Type B pancreatic cell (in vitro differentiated cells): Measurements from ENCODE around the gene ZNF646. TPM values are rescaled to one million over a fixed set of nuclear protein-coding genes. Genes with fewer than 3 reads are reported as not detected.

ENCODE experiments used
- DNase-seq: peaks from one replicate; pipeline ENCODE4 v3.0.0; 2021; ENCODE audit warnings: mixed read lengths; ENCODE audit not compliant: unreplicated experiment; ENCODE audit errors: extremely low spot score
- H3K27ac Mint-ChIP-seq: 2 replicates; pipeline ENCODE4 v1.8.0; 2021; ENCODE audit warnings: mild to moderate bottlenecking, mixed read lengths
- H3K27me3 Mint-ChIP-seq: 2 replicates; pipeline ENCODE4 v1.8.0; 2021; ENCODE audit warnings: mixed read lengths
- H3K36me3 Mint-ChIP-seq: 2 replicates; pipeline ENCODE4 v1.8.0; 2021; ENCODE audit warnings: mixed read lengths
- H3K4me1 Mint-ChIP-seq: one replicate; pipeline ENCODE4 v1.8.0; 2021; ENCODE audit warnings: mixed read lengths; ENCODE audit not compliant: unreplicated experiment
- H3K4me3 Mint-ChIP-seq: 2 replicates; pipeline ENCODE4 v1.8.0; 2021; ENCODE audit warnings: mild to moderate bottlenecking, mixed read lengths
- H3K9me3 Mint-ChIP-seq: 2 replicates; pipeline ENCODE4 v1.8.0; 2021; ENCODE audit warnings: mixed read lengths
- total RNA-seq: library from RNA; stranded (reverse); gene quantifications from 2 replicates; pipeline ENCODE4 v1.2.1, GENCODE V29; 2021; ENCODE audit warnings: low replicate concordance
- TF ChIP-seq, protein P1 (sequence below): fragments of 200-600 bp; sonication (generic); conservative IDR thresholded peaks from 2 replicates; pipeline ENCODE4 v1.5.0; 2021; ENCODE audit warnings: antibody characterized with exemption, mild to moderate bottlenecking

ZNF646 gene
- total RNA-seq, 1 donor from 2014 or later = 27.2 TPM

DNA sequence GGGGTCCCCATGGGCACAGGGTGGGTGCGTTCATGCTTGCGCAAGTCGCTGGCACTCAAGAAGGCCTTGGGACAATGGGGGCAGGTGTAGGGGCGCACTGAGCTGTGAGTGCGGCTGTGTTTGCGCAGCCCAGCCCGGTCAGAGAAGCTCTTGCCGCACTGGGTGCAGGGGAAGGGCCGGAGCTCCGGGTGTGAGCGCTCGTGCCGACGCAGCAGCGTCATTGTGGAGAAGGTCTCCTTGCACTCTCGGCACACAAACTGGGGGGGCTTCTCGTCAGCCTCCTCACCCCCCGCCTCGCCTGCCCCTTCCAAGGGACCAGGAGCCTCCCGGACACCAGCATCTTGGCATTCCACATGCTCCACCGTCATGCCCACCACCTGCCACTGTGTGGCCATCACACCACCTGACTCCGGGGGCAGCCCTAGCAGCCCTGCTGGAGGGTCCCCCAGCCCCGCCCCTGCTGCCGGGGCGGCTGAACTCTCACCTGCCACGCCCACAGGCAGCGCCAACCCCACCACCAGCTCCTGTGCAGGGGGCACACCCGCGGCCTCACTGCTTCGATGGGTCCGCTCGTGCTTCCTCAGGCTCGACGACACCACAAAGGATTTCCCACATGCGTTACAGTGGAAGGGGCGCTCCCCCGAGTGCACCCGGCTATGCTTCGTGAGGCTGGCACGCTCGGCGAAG is 13.0 kb upstream of the ZNF646 start:
- Mint-ChIP-seq H3K27ac (no peak overlapping the region), H3K27me3 (no peaks in the 10 kb centered on the region), H3K9me3 (no peaks in the 10 kb centered on the region), H3K36me3 (peaks cover 10% of the 10 kb centered on the region), H3K4me1 (peaks cover 5% of the 10 kb centered on the region), H3K4me3 (no peak overlapping the region)
- TF ChIP-seq, protein P1, sequence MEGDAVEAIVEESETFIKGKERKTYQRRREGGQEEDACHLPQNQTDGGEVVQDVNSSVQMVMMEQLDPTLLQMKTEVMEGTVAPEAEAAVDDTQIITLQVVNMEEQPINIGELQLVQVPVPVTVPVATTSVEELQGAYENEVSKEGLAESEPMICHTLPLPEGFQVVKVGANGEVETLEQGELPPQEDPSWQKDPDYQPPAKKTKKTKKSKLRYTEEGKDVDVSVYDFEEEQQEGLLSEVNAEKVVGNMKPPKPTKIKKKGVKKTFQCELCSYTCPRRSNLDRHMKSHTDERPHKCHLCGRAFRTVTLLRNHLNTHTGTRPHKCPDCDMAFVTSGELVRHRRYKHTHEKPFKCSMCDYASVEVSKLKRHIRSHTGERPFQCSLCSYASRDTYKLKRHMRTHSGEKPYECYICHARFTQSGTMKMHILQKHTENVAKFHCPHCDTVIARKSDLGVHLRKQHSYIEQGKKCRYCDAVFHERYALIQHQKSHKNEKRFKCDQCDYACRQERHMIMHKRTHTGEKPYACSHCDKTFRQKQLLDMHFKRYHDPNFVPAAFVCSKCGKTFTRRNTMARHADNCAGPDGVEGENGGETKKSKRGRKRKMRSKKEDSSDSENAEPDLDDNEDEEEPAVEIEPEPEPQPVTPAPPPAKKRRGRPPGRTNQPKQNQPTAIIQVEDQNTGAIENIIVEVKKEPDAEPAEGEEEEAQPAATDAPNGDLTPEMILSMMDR = no peak
- DNase-seq = no peak

DNA sequence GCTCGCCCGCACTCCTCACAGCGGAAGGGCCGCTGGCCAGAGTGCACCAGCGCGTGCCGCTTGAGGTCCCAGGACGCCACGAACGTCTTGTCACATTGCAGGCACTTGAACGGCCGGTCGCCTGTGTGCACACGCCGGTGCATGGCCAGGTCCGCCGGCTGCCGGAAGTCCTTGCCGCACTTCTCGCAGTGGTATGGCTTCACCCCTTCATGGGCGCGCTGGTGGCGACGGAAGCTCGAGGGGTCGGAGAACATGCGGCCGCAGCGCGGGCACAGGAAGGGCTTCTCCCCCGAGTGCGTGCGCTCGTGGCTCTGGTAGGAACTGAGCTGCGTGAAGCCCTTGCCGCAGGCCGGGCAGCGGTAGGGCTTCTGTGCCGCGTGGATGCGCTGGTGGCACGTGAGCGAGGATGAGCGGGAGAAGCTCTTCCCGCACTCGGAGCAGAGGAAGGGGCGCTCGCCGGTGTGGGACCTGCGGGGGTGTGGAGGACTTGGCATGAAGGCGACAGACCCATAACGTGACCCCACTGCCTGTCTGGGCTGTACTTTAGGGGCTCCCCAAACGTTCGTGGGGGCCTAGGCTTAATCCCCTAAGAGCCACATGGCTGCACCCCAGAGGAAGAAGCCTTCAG is 12.3 kb upstream of the ZNF646 start:
- TF ChIP-seq, protein P1 = no peak
- Mint-ChIP-seq H3K27ac (no peak overlapping the region), H3K4me3 (no peak overlapping the region), H3K4me1 (peaks cover 5% of the 10 kb centered on the region), H3K9me3 (no peaks in the 10 kb centered on the region), H3K27me3 (no peaks in the 10 kb centered on the region), H3K36me3 (peaks cover 10% of the 10 kb centered on the region)
- DNase-seq = no peak

DNA sequence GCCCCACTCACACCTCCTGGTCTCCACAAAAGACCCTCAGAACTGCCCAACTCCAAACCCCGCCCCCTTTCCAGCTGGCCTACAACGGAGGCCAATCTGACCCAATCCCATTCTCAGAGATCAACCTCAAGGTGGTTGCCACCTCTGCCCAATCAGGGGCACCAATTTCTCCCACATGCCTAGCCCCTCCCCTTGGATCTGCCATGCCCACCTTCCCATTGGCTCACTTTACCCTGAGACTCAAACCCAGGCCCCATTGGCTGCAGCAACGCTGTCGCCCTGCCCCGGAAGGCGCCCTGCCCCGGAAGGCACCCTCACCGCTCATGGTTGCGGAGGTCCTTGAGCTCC is 10.8 kb upstream of the ZNF646 start:
- H3K9me3 Mint-ChIP-seq = no peaks in the 10 kb centered on the region
- no peak overlapping the region for H3K4me3 Mint-ChIP-seq

GRCh38 chr16:31063843-31064611 is 10.2 kb upstream of the ZNF646 start:
- peaks cover 5% of the 10 kb centered on the region for H3K4me1 Mint-ChIP-seq
- no peak for DNase-seq
- H3K27ac Mint-ChIP-seq = no peak overlapping the region
- no peaks in the 10 kb centered on the region for H3K27me3 Mint-ChIP-seq
- no peak overlapping the region for H3K4me3 Mint-ChIP-seq
- TF ChIP-seq, protein P1 = no peak
- H3K36me3 Mint-ChIP-seq = peaks cover 10% of the 10 kb centered on the region
- H3K9me3 Mint-ChIP-seq = no peaks in the 10 kb centered on the region

More for the DNA sequence above, 10.8 kb upstream of the ZNF646 start:
- no peak for DNase-seq
- peaks cover 5% of the 10 kb centered on the region for H3K4me1 Mint-ChIP-seq
- peaks cover 10% of the 10 kb centered on the region for H3K36me3 Mint-ChIP-seq
- TF ChIP-seq, protein P1 = no peak
- H3K27ac Mint-ChIP-seq = no peak overlapping the region
- H3K27me3 Mint-ChIP-seq = no peaks in the 10 kb centered on the region

- Mint-ChIP-seq H3K27me3 (no peaks in the 10 kb centered on the region), H3K36me3 (peaks cover 10% of the 10 kb centered on the region), H3K4me1 (peaks cover 5% of the 10 kb centered on the region), H3K4me3 (peak overlapping the region; percentile 53), H3K9me3 (no peaks in the 10 kb centered on the region), H3K27ac (peak overlapping the region; percentile 94)
- no peak for DNase-seq
- TF ChIP-seq, protein P1 = no peak
Observed at GRCh38 chr16:31064882-31065461, 9.2 kb upstream of the ZNF646 start.
